Skeletal muscle satellite cell (primary cell): ENCODE data around the gene HAP1.
A peak's percentile ranks its signal among the peaks of the same experiment; 100 is the strongest.
"Not testable (repeated sequence)": the region's sequence is repeated elsewhere in the genome, so short reads cannot be mapped to it uniquely, and the experiment has no call there.

Experiments used
- H3K27me3 ChIP-seq: 2 replicates; pipeline ENCODE4 v1.7.0; 2013; ENCODE audit warnings: low read length; ENCODE audit not compliant: control insufficient read depth, insufficient read depth
- H3K36me3 ChIP-seq: 2 replicates; pipeline ENCODE4 v1.7.0; 2013; ENCODE audit warnings: mild to moderate bottlenecking, control low read depth, low read length; ENCODE audit not compliant: insufficient read depth
- H3K4me1 ChIP-seq: 2 replicates; pipeline ENCODE4 v1.7.0; 2013; ENCODE audit warnings: low read length; ENCODE audit not compliant: control insufficient read depth, insufficient read depth
- H3K4me2 ChIP-seq: 2 replicates; pipeline ENCODE4 v1.7.0; 2013; ENCODE audit warnings: mild to moderate bottlenecking, low read length
- H3K4me3 ChIP-seq: 2 replicates; pipeline ENCODE4 v1.7.0; 2013; ENCODE audit warnings: low read length
- H3K9ac ChIP-seq: 2 replicates; pipeline ENCODE4 v1.7.0; 2013; ENCODE audit warnings: mild to moderate bottlenecking, low read depth, low read length, moderate library complexity
- H3K9me3 ChIP-seq: replicated peaks from 2 replicates; pipeline ENCODE4 v1.7.0; 2013; ENCODE audit warnings: mild to moderate bottlenecking, control low read depth, low read length

HAP1 gene

GRCh38 chr17:41685753-41686152 lies 48.7 kb downstream of the HAP1 start:
- not testable (repeated sequence) for H3K9me3 ChIP-seq, H3K27me3 ChIP-seq, H3K4me2 ChIP-seq, H3K9ac ChIP-seq, H3K4me3 ChIP-seq
- peaks cover 15% of the 10 kb centered on the region for H3K36me3 ChIP-seq
- peaks cover 14% of the 10 kb centered on the region for H3K4me1 ChIP-seq

GRCh38 chr17:41684035-41684434 lies 50.4 kb downstream of the HAP1 start:
- H3K4me3 ChIP-seq, result no peak overlapping the region
- peaks cover 9% of the 10 kb centered on the region for H3K4me1 ChIP-seq
- H3K27me3 ChIP-seq, result peaks cover 8% of the 10 kb centered on the region
- H3K36me3 ChIP-seq, result no peaks in the 10 kb centered on the region
- H3K9ac ChIP-seq, result no peak overlapping the region
- H3K9me3 ChIP-seq, result no peaks in the 10 kb centered on the region
- no peak overlapping the region for H3K4me2 ChIP-seq

- no peaks in the 10 kb centered on the region for H3K36me3 ChIP-seq
- H3K9ac ChIP-seq, result no peak overlapping the region
- no peaks in the 10 kb centered on the region for H3K9me3 ChIP-seq
- H3K4me3 ChIP-seq, result no peak overlapping the region
- H3K4me1 ChIP-seq, result peaks cover 14% of the 10 kb centered on the region
- H3K27me3 ChIP-seq, result peaks cover 8% of the 10 kb centered on the region
- H3K4me2 ChIP-seq, result no peak overlapping the region
Observed at GRCh38 chr17:41683441-41684007, 50.9 kb downstream of the HAP1 start.

GRCh38 chr17:41682631-41683030 lies 51.8 kb downstream of the HAP1 start:
- Histone ChIP-seq H3K36me3 (no peaks in the 10 kb centered on the region), H3K9me3 (no peaks in the 10 kb centered on the region), H3K4me2 (no peak overlapping the region), H3K4me1 (peaks cover 13% of the 10 kb centered on the region), H3K9ac (no peak overlapping the region), H3K27me3 (peaks cover 8% of the 10 kb centered on the region), H3K4me3 (no peak overlapping the region)

GRCh38 chr17:41681776-41682175 lies 52.7 kb downstream of the HAP1 start:
- peaks cover 12% of the 10 kb centered on the region for H3K4me1 ChIP-seq

GRCh38 chr17:41680426-41681040 lies 53.9 kb downstream of the HAP1 start:
- Histone ChIP-seq H3K36me3 (no peaks in the 10 kb centered on the region), H3K4me3 (no peak overlapping the region), H3K4me2 (no peak overlapping the region), H3K4me1 (peaks cover 12% of the 10 kb centered on the region), H3K9ac (no peak overlapping the region), H3K9me3 (no peaks in the 10 kb centered on the region), H3K27me3 (peaks cover 13% of the 10 kb centered on the region)

More at GRCh38 chr17:41681776-41682175, 52.7 kb downstream of the HAP1 start:
- Histone ChIP-seq H3K9me3 (no peaks in the 10 kb centered on the region), H3K4me2 (no peak overlapping the region), H3K27me3 (peaks cover 8% of the 10 kb centered on the region), H3K36me3 (no peaks in the 10 kb centered on the region), H3K4me3 (no peak overlapping the region), H3K9ac (no peak overlapping the region)

GRCh38 chr17:41679740-41680425 lies 54.6 kb downstream of the HAP1 start:
- H3K4me1 ChIP-seq, result peaks cover 12% of the 10 kb centered on the region
- H3K27me3 ChIP-seq, result peaks cover 17% of the 10 kb centered on the region
- no peak overlapping the region for H3K4me3 ChIP-seq
- no peaks in the 10 kb centered on the region for H3K36me3 ChIP-seq
- H3K4me2 ChIP-seq, result no peak overlapping the region
- H3K9me3 ChIP-seq, result no peaks in the 10 kb centered on the region
- H3K9ac ChIP-seq, result no peak overlapping the region

GRCh38 chr17:41678907-41679739 lies 55.3 kb downstream of the HAP1 start:
- H3K4me1 ChIP-seq, result peaks cover 12% of the 10 kb centered on the region
- H3K27me3 ChIP-seq, result peaks cover 17% of the 10 kb centered on the region
- peak overlapping the region; percentile 55 for H3K4me2 ChIP-seq
- H3K9ac ChIP-seq, result peak overlapping the region; percentile 10
- H3K4me3 ChIP-seq, result peak overlapping the region; percentile 3
- H3K9me3 ChIP-seq, result no peaks in the 10 kb centered on the region
- no peaks in the 10 kb centered on the region for H3K36me3 ChIP-seq

GRCh38 chr17:41678411-41678906 lies 56.0 kb downstream of the HAP1 start:
- no peaks in the 10 kb centered on the region for H3K9me3 ChIP-seq
- H3K4me2 ChIP-seq, result peak overlapping the region; percentile 55
- peak overlapping the region; percentile 3 for H3K4me3 ChIP-seq
- H3K4me1 ChIP-seq, result peaks cover 12% of the 10 kb centered on the region
- no peaks in the 10 kb centered on the region for H3K36me3 ChIP-seq
- H3K9ac ChIP-seq, result peak overlapping the region; percentile 10
- peaks cover 12% of the 10 kb centered on the region for H3K27me3 ChIP-seq

GRCh38 chr17:41676058-41676419 lies 58.4 kb downstream of the HAP1 start:
- H3K9me3 ChIP-seq, result no peaks in the 10 kb centered on the region
- H3K36me3 ChIP-seq, result no peaks in the 10 kb centered on the region
- no peak overlapping the region for H3K4me2 ChIP-seq
- no peak overlapping the region for H3K4me3 ChIP-seq
- peaks cover 12% of the 10 kb centered on the region for H3K4me1 ChIP-seq
- H3K9ac ChIP-seq, result no peak overlapping the region
- H3K27me3 ChIP-seq, result peaks cover 12% of the 10 kb centered on the region
